Measurements from ENCODE around the gene CAMK1D.

CAMK1D gene

GRCh38 chr10:12631216-12631615 is 281.9 kb downstream of the CAMK1D start:
- H3K9ac ChIP-seq (ENCODE audit: low read length in 2 of 2): no peak overlapping the region
- no peak overlapping the region for H3K27ac ChIP-seq (ENCODE audit: low read length)

GRCh38 chr10:12631787-12632562 is 282.6 kb downstream of the CAMK1D start:
- Histone ChIP-seq H3K4me3 (ENCODE audit: low read length in 2 of 2) (no peak overlapping the region), H3K4me1 (ENCODE audit: control insufficient read depth, insufficient read depth, low read length) (peaks cover 7% of the 10 kb centered on the region)

More at GRCh38 chr10:12631216-12631615, 281.9 kb downstream of the CAMK1D start:
- no peak overlapping the region for H3K4me3 ChIP-seq (ENCODE audit: low read length in 2 of 2)
- H3K9me3 ChIP-seq (ENCODE audit: control insufficient read depth in 2 of 2, low read length in 2 of 2): no peaks in the 10 kb centered on the region
- H3K27me3 ChIP-seq (ENCODE audit: control insufficient read depth in 1 of 2, insufficient read depth in 2 of 2, low read length in 2 of 2): no peaks in the 10 kb centered on the region
- H3K4me1 ChIP-seq (ENCODE audit: control insufficient read depth, insufficient read depth, low read length): peaks cover 3% of the 10 kb centered on the region
- H3K36me3 ChIP-seq (ENCODE audit: control insufficient read depth in 2 of 2, insufficient read depth in 2 of 2, low read length in 2 of 2): no peaks in the 10 kb centered on the region

GRCh38 chr10:12633776-12634620 is 284.7 kb downstream of the CAMK1D start:
- Histone ChIP-seq H3K27me3 (ENCODE audit: control insufficient read depth in 1 of 2, insufficient read depth in 2 of 2, low read length in 2 of 2) (no peaks in the 10 kb centered on the region), H3K9me3 (ENCODE audit: control insufficient read depth in 2 of 2, low read length in 2 of 2) (no peaks in the 10 kb centered on the region), H3K36me3 (ENCODE audit: control insufficient read depth in 2 of 2, insufficient read depth in 2 of 2, low read length in 2 of 2) (no peaks in the 10 kb centered on the region), H3K4me3 (ENCODE audit: low read length in 2 of 2) (no peak overlapping the region), H3K9ac (ENCODE audit: low read length in 2 of 2) (no peak overlapping the region), H3K27ac (ENCODE audit: low read length) (no peak overlapping the region), H3K4me1 (ENCODE audit: control insufficient read depth, insufficient read depth, low read length) (peaks cover 11% of the 10 kb centered on the region)

More at GRCh38 chr10:12631787-12632562, 282.6 kb downstream of the CAMK1D start:
- no peaks in the 10 kb centered on the region for H3K9me3 ChIP-seq (ENCODE audit: control insufficient read depth in 2 of 2, low read length in 2 of 2)
- no peak overlapping the region for H3K9ac ChIP-seq (ENCODE audit: low read length in 2 of 2)
- H3K36me3 ChIP-seq (ENCODE audit: control insufficient read depth in 2 of 2, insufficient read depth in 2 of 2, low read length in 2 of 2): no peaks in the 10 kb centered on the region
- H3K27me3 ChIP-seq (ENCODE audit: control insufficient read depth in 1 of 2, insufficient read depth in 2 of 2, low read length in 2 of 2): no peaks in the 10 kb centered on the region
- H3K27ac ChIP-seq (ENCODE audit: low read length): no peak overlapping the region

GRCh38 chr10:12634621-12634931 is 285.2 kb downstream of the CAMK1D start:
- Histone ChIP-seq H3K9ac (ENCODE audit: low read length in 2 of 2) (no peak overlapping the region), H3K36me3 (ENCODE audit: control insufficient read depth in 2 of 2, insufficient read depth in 2 of 2, low read length in 2 of 2) (no peaks in the 10 kb centered on the region), H3K27me3 (ENCODE audit: control insufficient read depth in 1 of 2, insufficient read depth in 2 of 2, low read length in 2 of 2) (no peaks in the 10 kb centered on the region)

GRCh38 chr10:12635127-12635541 is 285.8 kb downstream of the CAMK1D start:
- H3K4me1 ChIP-seq (ENCODE audit: control insufficient read depth, insufficient read depth, low read length): peaks cover 8% of the 10 kb centered on the region

More at GRCh38 chr10:12634621-12634931, 285.2 kb downstream of the CAMK1D start:
- H3K9me3 ChIP-seq (ENCODE audit: control insufficient read depth in 2 of 2, low read length in 2 of 2): no peaks in the 10 kb centered on the region
- H3K4me3 ChIP-seq (ENCODE audit: low read length in 2 of 2): no peak overlapping the region
- peaks cover 11% of the 10 kb centered on the region for H3K4me1 ChIP-seq (ENCODE audit: control insufficient read depth, insufficient read depth, low read length)
- peak overlapping the region; percentile 18 for H3K27ac ChIP-seq (ENCODE audit: low read length)

GRCh38 chr10:12636571-12636970 is 287.2 kb downstream of the CAMK1D start:
- H3K36me3 ChIP-seq (ENCODE audit: control insufficient read depth in 2 of 2, insufficient read depth in 2 of 2, low read length in 2 of 2): no peaks in the 10 kb centered on the region
- H3K4me3 ChIP-seq (ENCODE audit: low read length in 2 of 2): no peak overlapping the region
- H3K27ac ChIP-seq (ENCODE audit: low read length): no peak overlapping the region
- H3K9ac ChIP-seq (ENCODE audit: low read length in 2 of 2): no peak overlapping the region
- H3K9me3 ChIP-seq (ENCODE audit: control insufficient read depth in 2 of 2, low read length in 2 of 2): no peaks in the 10 kb centered on the region
- H3K27me3 ChIP-seq (ENCODE audit: control insufficient read depth in 1 of 2, insufficient read depth in 2 of 2, low read length in 2 of 2): no peaks in the 10 kb centered on the region
- H3K4me1 ChIP-seq (ENCODE audit: control insufficient read depth, insufficient read depth, low read length): peaks cover 8% of the 10 kb centered on the region

More at GRCh38 chr10:12635127-12635541, 285.8 kb downstream of the CAMK1D start:
- Histone ChIP-seq H3K36me3 (ENCODE audit: control insufficient read depth in 2 of 2, insufficient read depth in 2 of 2, low read length in 2 of 2) (no peaks in the 10 kb centered on the region), H3K27me3 (ENCODE audit: control insufficient read depth in 1 of 2, insufficient read depth in 2 of 2, low read length in 2 of 2) (no peaks in the 10 kb centered on the region), H3K9ac (ENCODE audit: low read length in 2 of 2) (no peak overlapping the region), H3K4me3 (ENCODE audit: low read length in 2 of 2) (no peak overlapping the region), H3K27ac (ENCODE audit: low read length) (peak overlapping the region; percentile 18), H3K9me3 (ENCODE audit: control insufficient read depth in 2 of 2, low read length in 2 of 2) (no peaks in the 10 kb centered on the region)

- H3K27ac ChIP-seq (ENCODE audit: low read length): no peak overlapping the region
- no peak overlapping the region for H3K4me3 ChIP-seq (ENCODE audit: low read length in 2 of 2)
- H3K9me3 ChIP-seq (ENCODE audit: control insufficient read depth in 2 of 2, low read length in 2 of 2): no peaks in the 10 kb centered on the region
- no peak overlapping the region for H3K9ac ChIP-seq (ENCODE audit: low read length in 2 of 2)
- no peaks in the 10 kb centered on the region for H3K27me3 ChIP-seq (ENCODE audit: control insufficient read depth in 1 of 2, insufficient read depth in 2 of 2, low read length in 2 of 2)
- H3K4me1 ChIP-seq (ENCODE audit: control insufficient read depth, insufficient read depth, low read length): peaks cover 8% of the 10 kb centered on the region
- H3K36me3 ChIP-seq (ENCODE audit: control insufficient read depth in 2 of 2, insufficient read depth in 2 of 2, low read length in 2 of 2): no peaks in the 10 kb centered on the region
Observed at GRCh38 chr10:12637649-12638048, 288.3 kb downstream of the CAMK1D start.

GRCh38 chr10:12638103-12638502 is 288.8 kb downstream of the CAMK1D start:
- H3K9me3 ChIP-seq (ENCODE audit: control insufficient read depth in 2 of 2, low read length in 2 of 2): no peaks in the 10 kb centered on the region
- no peaks in the 10 kb centered on the region for H3K27me3 ChIP-seq (ENCODE audit: control insufficient read depth in 1 of 2, insufficient read depth in 2 of 2, low read length in 2 of 2)
- H3K9ac ChIP-seq (ENCODE audit: low read length in 2 of 2): no peak overlapping the region
- H3K27ac ChIP-seq (ENCODE audit: low read length): no peak overlapping the region
- peaks cover 8% of the 10 kb centered on the region for H3K4me1 ChIP-seq (ENCODE audit: control insufficient read depth, insufficient read depth, low read length)
- H3K36me3 ChIP-seq (ENCODE audit: control insufficient read depth in 2 of 2, insufficient read depth in 2 of 2, low read length in 2 of 2): no peaks in the 10 kb centered on the region
- H3K4me3 ChIP-seq (ENCODE audit: low read length in 2 of 2): no peak overlapping the region

GRCh38 chr10:12638781-12639180 is 289.4 kb downstream of the CAMK1D start:
- Histone ChIP-seq H3K27ac (ENCODE audit: low read length) (no peak overlapping the region), H3K9me3 (ENCODE audit: control insufficient read depth in 2 of 2, low read length in 2 of 2) (no peaks in the 10 kb centered on the region), H3K9ac (ENCODE audit: low read length in 2 of 2) (no peak overlapping the region), H3K36me3 (ENCODE audit: control insufficient read depth in 2 of 2, insufficient read depth in 2 of 2, low read length in 2 of 2) (no peaks in the 10 kb centered on the region), H3K4me3 (ENCODE audit: low read length in 2 of 2) (no peak overlapping the region), H3K27me3 (ENCODE audit: control insufficient read depth in 1 of 2, insufficient read depth in 2 of 2, low read length in 2 of 2) (no peaks in the 10 kb centered on the region), H3K4me1 (ENCODE audit: control insufficient read depth, insufficient read depth, low read length) (peaks cover 8% of the 10 kb centered on the region)

GRCh38 chr10:12639996-12640944 is 290.9 kb downstream of the CAMK1D start:
- Histone ChIP-seq H3K9me3 (ENCODE audit: control insufficient read depth in 2 of 2, low read length in 2 of 2) (no peaks in the 10 kb centered on the region), H3K4me1 (ENCODE audit: control insufficient read depth, insufficient read depth, low read length) (peaks cover 8% of the 10 kb centered on the region), H3K9ac (ENCODE audit: low read length in 2 of 2) (no peak overlapping the region), H3K27me3 (ENCODE audit: control insufficient read depth in 1 of 2, insufficient read depth in 2 of 2, low read length in 2 of 2) (no peaks in the 10 kb centered on the region), H3K36me3 (ENCODE audit: control insufficient read depth in 2 of 2, insufficient read depth in 2 of 2, low read length in 2 of 2) (no peaks in the 10 kb centered on the region), H3K4me3 (ENCODE audit: low read length in 2 of 2) (no peak overlapping the region), H3K27ac (ENCODE audit: low read length) (no peak overlapping the region)

Measured in stomach smooth muscle (tissue), 2 donors.